T-helper 1 cell treated with Interleukin-12 subunit alpha and Interleukin-12 subunit beta and Interleukin-4 antibody, amounts not matched to agents 30 ng/mL and 1 ng/mL, for 36 hours (primary cell): ENCODE data around the gene SNTB2. TPM values are rescaled to one million over a fixed set of nuclear protein-coding genes. Genes with fewer than 3 reads are reported as not detected.

Source experiments
- intact Hi-C: fragments of 100-400 bp; cut with micrococcal nuclease; formaldehyde crosslinking; loops from one replicate; pipeline ENCODE4 v1.15.1; 2024
- total RNA-seq: library from RNA; stranded (reverse); gene quantifications from 2 replicates; pipeline ENCODE4 v1.2.3, GENCODE V29; 2022

Gene SNTB2
- total RNA-seq, 1 donor from 2014 or later: 19.3 TPM

DNA sequence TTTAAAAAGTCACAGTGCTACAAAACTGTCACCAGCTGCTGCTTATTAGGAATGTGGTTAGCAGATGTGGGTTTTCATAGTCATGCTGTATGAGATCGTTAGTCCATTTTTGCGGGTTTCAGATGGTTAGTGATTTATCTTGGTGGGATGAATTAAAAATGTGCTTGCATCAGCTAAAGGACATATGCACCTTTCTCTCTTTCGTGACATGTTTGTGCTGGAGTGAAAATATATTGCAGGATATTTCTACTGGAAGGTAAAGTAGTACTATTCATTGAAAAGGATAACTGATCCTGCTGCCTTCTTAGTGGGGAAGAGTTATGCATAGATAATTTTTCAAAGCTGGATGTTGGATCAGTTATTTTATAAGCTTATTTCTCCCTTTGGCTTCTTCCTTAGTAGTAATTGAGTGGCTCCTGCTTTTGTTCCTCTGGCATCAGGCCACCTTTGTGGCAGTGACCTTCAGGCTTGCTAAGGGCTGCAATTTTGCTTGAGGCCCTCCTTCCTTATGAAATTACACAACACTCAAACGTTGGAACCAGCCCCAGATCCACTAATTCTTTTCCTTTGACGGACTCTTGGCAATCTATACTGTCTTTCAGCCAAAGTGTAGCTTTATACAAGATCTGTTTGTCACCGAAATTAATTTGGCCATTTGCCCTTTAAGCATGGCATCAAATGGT, 7.5 kb upstream of the SNTB2 start:
- intact Hi-C loops: no loop called here

DNA sequence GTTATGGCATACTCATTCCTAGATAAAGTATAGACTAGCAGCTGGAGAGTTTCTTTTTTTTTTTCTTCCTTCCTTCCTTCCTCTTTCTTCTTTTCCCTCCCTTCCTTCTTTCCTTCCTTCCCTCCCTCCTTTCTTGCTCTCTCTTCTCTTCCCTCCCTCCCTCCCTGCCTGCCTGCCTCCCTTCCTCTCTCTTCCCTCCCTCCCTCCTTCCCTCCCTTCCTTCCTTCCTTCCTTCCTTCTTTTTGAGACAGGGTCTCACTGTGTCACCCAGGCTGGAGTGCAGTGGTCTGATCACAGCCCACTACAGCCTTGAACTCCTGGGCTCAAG, 7.0 kb upstream of the SNTB2 start:
- intact Hi-C loops: no loop called here

DNA sequence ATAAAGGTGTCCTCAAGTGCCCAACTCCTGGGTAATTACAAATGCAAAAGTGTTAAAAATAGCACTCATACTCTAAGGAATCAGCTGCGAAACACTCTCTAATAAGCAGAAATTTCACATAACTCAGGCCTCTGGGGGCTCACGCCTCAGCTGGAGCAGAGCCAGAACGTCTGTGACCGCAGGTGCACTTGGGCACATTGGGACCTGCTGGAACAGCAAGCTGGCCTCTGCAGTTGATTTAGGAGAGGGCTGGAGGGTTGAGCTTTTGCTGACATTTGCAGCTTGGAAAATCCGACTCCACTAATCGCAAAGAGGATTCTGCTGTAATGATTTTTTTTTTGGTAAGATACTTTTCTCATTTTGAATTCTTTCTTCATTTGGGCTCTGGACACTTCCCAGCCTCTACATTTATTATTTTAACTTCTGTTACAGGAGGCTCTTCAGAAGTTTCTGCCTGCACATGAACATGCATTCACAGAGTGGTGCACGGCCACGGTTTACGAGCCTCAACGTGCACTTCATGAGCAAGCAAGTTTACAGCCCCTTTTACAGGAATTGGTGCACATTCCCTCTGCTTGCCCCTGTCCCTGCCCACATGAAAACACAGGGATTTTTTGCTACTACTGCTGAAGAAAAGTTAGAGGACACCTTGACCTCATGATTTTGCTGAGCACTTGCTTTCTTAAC, 4.1 kb upstream of the SNTB2 start:
- intact Hi-C loops: no loop called here

DNA sequence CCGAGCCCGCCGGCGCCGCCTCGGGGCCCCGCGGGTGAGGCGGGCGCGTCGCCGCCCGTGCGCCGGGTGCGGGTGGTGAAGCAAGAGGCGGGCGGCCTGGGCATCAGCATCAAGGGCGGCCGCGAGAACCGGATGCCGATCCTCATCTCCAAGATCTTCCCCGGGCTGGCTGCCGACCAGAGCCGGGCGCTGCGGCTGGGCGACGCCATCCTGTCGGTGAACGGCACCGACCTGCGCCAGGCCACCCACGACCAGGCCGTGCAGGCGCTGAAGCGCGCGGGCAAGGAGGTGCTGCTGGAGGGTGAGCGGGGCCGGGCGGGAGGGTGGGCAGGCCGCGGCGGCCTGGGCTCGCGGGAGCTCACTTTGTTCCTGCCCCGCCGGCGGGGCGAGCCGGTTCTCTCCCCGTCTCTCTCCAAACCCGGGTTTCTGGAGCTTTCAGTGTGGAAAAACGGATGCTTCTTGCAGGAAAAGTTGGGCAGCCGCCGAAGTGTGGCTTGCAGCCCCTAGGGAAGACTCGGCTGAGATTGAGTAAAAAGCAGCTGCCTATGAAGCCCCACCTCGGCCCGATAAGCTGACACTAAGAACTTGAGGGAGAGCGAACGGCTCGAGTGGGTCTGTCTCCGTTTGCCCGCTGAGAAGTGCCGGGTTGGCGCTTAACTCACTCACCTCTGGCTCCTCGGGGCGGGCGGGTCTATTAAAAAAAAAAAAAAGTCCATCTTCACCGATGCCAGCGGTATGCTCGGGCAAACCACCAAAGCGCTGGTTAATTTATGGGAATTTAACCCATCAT, 677 bp downstream of the SNTB2 start:
- intact Hi-C loops: loop anchor here (1.0 to 5.0 kb wide), 9 partner anchors 100 to 1065 kb away; partner anchors contain the start of genes COG8, EXOSC6, NFAT5 and NIP7

DNA sequence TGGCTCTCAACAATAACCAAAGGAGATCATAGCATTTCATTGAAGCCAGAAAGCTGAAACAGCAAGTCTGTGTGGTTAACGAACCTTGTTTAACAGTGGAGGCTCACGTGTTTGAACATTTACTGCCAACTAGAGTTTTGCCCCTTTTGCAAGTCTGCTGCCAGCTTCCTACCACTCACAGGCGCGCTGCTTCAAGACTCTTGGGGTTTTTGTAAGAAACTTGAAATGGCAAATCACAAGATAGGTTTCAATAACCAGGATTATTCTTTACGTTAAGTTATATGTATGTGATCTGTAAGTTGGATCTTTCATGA, 1.2 kb downstream of the SNTB2 start:
- intact Hi-C loops: loop anchor here (1.0 to 5.0 kb wide), 6 partner anchors 99 to 1064 kb away; partner anchors contain the start of genes EXOSC6, NFAT5, TANGO6 and TERF2

DNA sequence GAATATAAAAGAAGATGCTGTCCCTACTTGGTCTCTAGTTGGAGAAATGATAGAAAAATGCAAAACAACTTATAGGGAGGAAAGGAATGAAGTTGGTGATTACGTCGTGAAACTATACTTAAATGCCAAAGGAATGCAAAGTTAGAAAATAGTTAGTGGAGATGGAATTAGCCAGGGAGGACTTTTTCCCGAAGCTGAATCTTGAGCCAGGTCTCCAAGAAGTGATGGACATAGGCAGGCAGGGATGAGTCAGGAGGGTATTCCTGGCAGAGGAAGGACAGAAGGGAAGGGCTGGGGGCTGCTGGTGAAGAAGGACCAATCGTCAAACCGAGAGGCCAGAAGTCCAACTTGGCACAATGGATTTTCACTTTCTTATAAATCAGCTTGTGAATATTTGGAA, 1.8 kb downstream of the SNTB2 start:
- intact Hi-C loops: loop anchor here (1.0 to 5.0 kb wide), 6 partner anchors 99 to 1064 kb away; partner anchors contain the start of genes EXOSC6, NFAT5, TANGO6 and TERF2

DNA sequence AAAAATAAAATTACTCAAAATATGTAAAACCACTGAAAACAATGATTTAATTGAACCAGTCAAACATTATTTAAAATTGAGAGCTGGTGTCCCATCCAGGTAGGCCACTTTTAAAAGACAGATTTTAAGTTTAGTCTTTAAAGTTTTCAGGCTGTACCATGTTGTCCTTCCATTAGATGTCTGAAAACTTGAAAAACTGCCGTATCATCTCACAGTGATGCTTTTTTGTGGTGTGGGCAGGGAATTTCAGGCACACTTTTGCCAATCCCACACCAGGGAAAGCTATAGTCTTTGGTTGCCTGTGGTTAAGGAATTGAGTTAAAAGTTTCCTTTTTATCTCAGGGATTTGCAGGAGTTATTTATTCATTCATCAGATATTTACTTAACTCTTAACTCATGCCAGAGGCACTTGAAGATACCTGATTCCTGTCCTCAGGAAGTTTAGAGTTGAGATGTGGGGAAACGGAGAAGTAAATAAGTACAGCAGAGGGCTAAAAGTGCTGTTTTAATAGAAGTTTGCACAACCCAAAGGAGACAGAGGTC, 3.2 kb downstream of the SNTB2 start:
- intact Hi-C loops: no loop called here

DNA sequence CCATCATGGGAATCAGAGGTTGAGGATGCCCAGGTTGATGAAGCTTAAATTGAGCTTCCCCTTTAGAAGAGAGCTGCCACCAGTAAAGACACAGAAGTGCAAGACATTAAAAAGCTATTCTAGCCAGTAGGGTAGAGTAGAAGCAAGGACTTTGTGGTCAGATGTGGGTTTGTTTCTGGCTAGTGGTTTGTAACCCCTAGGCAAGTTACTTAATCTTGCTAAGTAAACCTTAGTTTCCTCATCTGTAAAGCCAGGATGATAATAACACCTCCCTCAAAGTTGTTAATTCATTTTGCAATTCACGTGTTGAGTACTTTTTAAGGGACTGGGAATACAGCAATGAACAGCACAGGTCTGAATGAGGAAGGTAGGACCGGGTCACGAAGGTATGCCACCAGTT, 3.6 kb downstream of the SNTB2 start:
- intact Hi-C loops: no loop called here

DNA sequence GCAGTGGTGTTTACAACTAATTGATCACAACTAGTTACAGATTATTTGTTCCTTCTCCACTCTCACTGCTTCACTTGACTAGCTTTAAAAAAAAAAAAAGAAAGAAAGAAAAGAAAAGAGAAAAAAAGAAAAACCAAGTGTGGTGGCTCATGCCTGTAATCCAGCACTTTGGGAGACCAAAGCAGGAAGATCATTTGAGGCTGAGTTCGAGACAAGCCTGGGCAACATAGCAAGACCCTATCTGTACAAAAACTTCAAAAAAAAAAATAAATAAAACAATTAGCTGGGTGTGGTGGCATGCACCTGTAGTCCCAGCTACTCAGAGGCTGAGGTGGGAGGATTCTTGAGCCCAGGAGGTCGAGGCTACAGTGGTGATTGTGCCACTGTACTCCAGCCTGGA, 4.2 kb downstream of the SNTB2 start:
- intact Hi-C loops: no loop called here

DNA sequence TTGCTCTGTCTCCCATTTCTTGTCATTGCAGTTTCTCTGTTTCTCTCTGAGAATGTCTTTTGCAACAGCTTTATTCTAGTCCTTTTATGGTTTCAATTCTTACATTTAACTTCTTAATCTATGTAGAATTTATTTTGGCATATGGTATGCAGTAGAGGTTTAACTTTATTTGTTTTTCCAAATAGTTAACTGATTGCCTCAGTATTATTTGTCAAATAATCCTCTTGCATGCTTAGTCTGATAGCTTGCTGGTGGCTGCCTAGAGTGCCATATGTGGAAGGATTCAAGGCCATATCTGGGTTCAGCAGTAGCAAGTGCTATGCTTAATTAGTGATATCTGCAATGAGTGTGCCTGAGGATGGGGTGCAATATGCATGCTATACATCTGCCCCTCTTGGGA, 6.9 kb downstream of the SNTB2 start:
- intact Hi-C loops: no loop called here

DNA sequence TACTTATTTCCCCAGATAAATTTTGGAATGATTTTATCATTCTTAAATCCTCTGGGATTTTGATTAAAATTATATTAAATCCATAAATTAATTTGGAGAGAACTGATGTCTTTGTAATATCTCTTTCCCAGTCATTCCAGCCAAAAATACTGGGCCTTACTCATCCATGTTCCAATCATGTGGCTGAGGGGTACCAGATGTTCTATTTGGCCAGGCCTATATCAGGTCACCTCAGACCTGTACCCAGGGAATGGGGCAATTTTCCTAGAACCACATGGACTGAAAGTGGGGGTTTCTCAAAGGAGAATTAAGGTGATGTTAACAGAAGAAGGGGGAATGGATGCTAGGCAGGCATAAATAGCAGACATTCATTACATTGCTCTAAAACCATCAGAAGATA, 7.5 kb downstream of the SNTB2 start:
- intact Hi-C loops: no loop called here

DNA sequence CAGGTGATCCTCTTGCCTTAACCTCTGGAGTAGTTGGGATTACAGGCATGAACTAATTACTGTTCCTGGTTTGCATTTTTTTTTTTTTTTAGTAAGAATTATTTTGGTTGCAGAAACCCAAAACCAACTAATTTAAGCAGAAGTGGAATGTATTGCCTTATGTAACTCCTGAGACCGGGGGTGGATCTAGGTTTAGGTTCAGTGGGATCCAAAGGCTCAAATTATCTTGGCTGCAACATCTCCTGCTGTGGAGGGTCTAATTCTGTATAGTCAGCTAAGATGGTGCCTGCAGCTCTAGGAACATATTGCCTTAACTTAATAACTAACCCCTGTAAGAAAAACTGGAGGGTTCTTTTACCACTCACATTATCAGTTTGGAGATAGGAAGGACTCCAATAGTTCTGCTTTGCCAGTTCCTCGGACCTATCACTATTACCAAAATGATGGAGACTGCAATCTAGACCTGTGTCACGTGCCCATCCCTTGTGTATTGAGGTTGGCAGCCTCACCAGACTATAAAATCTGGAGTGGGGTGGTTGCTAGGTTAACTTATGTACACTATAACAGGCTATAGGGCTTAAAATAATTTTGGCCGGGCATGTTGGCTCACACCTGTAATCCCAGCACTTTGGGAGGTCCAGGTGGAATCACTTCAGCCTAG, 8.5 kb downstream of the SNTB2 start:
- intact Hi-C loops: no loop called here

DNA sequence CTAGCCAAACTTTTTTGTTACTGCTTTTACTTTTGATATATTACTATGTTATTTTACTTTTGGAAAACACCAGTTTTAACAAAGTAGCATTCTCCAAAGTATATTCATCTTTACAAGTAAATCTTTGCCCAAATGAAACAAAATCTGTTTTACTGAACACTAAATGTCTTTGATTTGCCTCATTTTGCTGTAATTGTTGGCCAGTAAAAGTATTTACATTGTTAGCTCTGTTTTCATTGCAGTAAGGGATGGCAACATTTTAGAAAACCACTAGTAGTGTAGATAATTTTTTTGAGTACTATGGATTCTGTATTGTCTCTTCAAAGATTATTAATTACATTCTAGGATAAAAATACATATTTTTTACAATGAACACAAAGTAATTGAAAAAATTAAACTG, 10.6 kb downstream of the SNTB2 start:
- intact Hi-C loops: no loop called here

DNA sequence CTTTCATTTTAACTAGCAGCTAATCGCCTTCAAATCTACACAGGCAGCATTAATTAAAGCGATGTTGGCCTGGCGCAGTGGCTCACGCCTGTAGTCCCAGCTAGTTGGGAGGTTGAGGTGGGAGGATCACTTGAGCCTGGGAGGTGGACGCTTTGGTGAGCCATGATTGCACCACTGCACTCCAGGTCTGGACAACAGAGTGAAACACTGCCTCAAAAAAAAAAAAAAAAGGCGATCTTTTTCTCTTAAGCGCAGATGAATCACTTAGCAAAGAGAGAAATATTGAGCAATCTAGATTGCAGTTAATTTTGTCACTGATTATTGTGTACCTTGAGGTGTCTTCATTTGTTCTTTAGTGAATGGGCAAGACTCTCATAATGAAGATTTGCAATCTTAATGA, 12.4 kb downstream of the SNTB2 start:
- intact Hi-C loops: no loop called here

DNA sequence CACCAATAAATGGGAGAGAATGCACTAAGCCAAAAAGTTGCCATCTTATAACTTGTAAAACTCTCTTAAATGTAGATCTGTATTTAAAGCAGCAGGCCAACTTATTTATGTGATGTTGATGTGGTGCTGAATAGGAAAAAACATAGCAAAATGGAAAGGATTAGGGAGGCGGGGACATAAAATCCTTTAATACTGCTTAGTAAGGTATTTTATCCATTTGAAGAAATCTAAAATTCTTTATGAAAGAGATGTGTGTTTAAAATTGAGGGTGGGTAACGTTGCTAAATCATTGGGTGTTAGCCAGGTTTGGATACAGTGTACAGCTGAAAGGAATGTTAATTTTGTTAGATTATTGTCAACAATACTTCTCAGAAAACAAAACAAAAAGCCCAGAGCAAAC, 14.3 kb downstream of the SNTB2 start:
- intact Hi-C loops: no loop called here

DNA sequence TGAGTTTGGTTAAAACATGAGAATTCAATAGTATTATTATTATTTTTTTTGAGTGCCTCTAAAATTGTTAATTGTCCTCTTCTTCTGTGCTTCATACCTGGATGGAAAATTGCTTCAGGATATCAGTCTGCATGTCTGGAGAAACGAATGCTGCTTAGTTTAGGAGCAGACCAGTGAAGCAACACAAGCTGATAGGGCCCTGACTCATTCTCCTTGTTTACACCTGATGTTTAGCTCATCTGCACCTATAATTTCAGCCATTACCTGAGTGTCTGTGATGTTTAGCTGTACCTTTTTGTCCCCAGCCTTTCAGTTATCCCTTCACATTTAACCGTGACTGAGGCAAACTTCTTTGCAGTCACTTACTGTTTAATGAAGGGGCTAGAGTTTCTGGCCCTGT, 14.8 kb downstream of the SNTB2 start:
- intact Hi-C loops: no loop called here

DNA sequence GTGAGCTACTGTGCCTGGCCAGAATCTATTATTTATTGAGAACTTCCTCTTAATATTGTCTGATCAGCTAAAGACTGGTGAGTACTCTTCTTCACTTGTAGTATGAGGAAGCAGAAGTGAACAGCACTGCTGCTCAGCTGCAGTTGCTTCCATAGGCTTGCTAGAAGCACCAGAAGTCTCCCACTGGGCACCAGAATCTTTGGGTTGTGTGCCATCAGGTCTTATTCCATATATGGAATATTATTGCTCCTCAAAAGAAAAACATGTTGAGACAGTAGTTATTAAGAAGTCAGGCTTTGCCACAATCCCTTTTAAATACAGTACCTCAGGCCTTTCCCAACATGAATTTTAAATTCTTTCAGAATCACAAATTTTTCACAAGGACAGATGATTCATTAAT, 17.2 kb downstream of the SNTB2 start:
- intact Hi-C loops: no loop called here

DNA sequence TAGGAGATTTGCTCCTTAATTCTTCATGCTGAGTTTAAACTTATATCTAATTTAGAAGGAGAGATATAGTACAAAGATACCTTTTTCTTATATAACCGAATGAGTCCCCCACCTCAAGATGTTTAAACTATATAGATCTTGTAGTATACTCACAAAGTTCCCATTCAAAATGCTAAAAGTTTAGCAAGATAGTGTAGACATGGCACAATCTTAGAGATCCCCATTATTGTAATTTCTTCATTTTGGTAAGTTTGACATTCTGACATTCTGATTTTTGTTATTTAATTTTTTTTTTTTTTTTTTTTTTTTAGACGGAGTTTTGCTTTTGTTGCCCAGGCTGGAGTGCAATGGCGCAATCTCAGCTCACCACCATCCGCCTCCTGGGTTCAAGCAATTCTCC, 22.8 kb downstream of the SNTB2 start:
- intact Hi-C loops: no loop called here

DNA sequence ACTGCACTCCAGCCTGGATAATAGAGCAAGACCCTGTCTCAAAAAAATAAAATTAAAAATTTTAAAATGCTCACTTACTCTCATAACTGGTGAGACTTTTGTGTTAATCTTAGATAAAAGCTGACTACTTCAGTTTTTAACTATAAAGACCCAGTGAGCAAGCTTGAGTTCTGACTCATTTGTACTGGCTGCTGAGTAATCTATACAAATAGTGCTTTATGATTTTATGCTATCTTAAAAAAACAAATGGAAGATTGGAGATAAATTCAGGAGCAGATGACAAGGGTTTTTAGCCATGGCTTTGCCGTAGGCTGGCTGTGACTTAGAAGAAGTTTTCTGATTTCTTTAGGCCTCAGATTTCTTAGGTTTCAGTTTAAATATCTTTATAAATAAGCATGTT, 30.5 kb downstream of the SNTB2 start:
- intact Hi-C loops: no loop called here

DNA sequence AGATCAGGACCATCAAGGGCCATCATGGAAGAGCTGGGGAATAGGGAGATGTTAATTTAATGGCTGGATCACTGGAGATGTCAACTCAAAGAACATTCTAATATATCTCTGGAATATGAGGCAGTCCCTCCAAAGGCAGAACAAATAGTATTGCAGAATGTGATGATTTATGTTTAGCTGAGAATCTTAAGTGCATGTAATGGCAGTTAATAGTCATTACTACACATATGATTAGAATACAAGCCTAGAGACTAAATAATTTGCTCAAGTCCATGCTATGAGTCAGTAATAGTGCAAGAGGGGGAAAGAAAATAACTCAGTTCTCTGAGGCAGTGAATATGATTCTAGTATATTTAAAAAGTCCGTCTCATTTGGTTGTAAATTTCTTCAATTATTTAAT, 32.3 kb downstream of the SNTB2 start:
- intact Hi-C loops: no loop called here

DNA sequence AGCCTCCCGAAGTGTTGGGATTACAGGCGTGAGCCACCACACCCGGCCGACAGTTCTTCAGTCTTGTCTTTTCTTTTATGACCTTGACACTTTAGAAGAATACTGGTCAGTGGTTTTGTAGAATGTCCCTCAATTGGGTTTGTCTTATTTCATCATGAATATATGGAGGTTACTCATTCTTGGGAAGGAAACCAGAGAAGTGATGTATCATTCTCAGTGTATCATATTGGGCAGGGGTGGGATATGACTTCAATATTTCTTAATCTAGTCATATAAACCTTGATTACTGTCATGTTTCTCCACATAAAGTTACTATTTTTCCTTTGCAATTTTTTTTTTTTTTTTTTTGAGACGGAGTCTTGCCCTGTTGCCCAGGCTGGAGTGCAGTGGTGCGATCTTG, 36.9 kb downstream of the SNTB2 start:
- intact Hi-C loops: no loop called here

DNA sequence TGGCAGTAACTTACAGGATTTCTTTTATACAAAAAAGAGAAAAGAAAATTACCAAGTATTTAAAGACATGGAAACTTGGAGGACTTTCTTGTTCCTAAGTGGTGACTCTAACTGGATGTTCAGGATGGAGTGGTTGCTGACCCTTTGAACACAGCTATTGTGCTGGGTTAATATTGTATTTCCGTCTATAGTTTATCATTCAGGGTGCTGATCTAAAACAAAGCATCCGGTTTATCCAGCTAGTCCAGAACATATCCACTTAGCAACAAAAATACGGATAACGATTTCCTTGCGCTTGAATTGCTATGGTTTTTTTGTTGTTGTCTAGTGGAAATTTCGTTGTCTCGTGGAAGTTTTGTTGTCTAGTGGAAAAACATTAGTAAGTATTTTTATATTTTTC, 38.2 kb downstream of the SNTB2 start:
- intact Hi-C loops: no loop called here
